ENCODE measurements around the gene ABO. TPM values are rescaled to one million over a fixed set of nuclear protein-coding genes. Genes with fewer than 3 reads are reported as not detected.

Gene ABO
- total and polyA plus RNA-seq, 9 of the 15 experiments (the other 6 are each of a cell fraction or from before 2014, with no cell fraction given): 5.0 to 21.9 (median 11.9) TPM

DNA sequence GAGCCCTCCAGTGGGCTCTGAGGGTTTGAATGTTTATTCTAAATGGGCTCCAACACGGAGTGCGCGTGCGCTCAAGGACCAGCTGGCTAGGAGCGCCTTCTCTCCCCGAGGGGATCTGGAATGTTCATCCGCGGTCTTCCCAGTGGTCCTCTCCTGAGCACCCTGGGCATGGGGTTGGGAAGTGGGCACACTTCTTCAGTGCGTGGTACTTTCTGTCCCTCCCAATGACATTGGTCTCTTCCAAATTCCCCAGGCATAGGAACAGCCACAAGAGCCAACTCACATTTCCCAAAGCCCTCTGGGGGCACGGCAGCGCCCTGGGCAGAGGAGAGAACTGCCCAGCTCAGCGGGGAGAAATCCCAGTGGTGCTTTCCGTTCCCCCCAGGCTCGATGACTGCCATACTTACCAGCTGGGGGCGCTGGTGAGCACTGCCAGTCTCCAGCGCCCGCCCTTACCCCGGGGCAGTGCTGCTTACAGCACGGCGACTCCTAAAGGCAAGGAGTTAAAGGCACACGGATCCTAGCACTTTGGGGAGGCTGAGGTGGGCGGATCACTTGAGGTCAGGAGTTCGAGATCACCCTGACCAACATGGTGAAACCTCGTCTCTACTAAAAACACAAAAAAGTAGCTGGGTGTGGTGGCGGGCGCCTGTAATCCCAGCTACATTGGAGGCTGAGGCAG, 36.0 kb downstream of the ABO start (continued):
- TF ChIP-seq, protein P1, sequence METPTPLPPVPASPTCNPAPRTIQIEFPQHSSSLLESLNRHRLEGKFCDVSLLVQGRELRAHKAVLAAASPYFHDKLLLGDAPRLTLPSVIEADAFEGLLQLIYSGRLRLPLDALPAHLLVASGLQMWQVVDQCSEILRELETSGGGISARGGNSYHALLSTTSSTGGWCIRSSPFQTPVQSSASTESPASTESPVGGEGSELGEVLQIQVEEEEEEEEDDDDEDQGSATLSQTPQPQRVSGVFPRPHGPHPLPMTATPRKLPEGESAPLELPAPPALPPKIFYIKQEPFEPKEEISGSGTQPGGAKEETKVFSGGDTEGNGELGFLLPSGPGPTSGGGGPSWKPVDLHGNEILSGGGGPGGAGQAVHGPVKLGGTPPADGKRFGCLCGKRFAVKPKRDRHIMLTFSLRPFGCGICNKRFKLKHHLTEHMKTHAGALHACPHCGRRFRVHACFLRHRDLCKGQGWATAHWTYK (CRISPR knock-in tag; IDR thresholded peaks at IDR 0.05): no peak
- TF ChIP-seq ZNF764 (CRISPR knock-in tag; IDR thresholded peaks at IDR 0.05; ENCODE audit: low read depth) (no peak; the same call in 1 of the 2 replicates), HDAC6 (IDR thresholded peaks at IDR 0.05; ENCODE audit: low read depth, low read length) (no peak), CHD1 (IDR thresholded peaks at IDR 0.05; ENCODE audit: low read length) (no peak), SMARCE1 (IDR thresholded peaks at IDR 0.05) (no peak), NFATC3 (IDR thresholded peaks at IDR 0.05) (no peak), MECOM (CRISPR knock-in tag; IDR thresholded peaks at IDR 0.05) (no peak), MED1 (CRISPR knock-in tag; IDR thresholded peaks at IDR 0.05; ENCODE audit: borderline replicate concordance) (no peak), SMARCA4 (IDR thresholded peaks at IDR 0.05) (0 out of 2 replicates have a peak, but pooled peaks have one; percentile 28), HDAC8 (tag; IDR thresholded peaks at IDR 0.05) (no peak), XRCC5 (IDR thresholded peaks at IDR 0.05; ENCODE audit: low read depth, low read length) (peak; percentile 92), EGR1 (conservative IDR thresholded peaks at IDR 0.05) (peak; percentile 87), ZC3H8 (IDR thresholded peaks at IDR 0.05) (no peak), U2AF2 (optimal IDR thresholded peaks at IDR 0.05; ENCODE audit: low read depth, low read length) (no peak), ERF (CRISPR knock-in tag; IDR thresholded peaks at IDR 0.05) (no peak), RAD21 (CRISPR knock-in tag; conservative IDR thresholded peaks at IDR 0.05 in 1 of 2, IDR thresholded peaks at IDR 0.05 in 1 of 2) (peak; percentile 75 to 77), NR2C2 (CRISPR knock-in tag; IDR thresholded peaks at IDR 0.05) (no peak), NR2C2 (tag; IDR thresholded peaks at IDR 0.05) (peak; percentile 7; the same call in 1 of the 2 replicates), RBM34 (IDR thresholded peaks at IDR 0.05; ENCODE audit: borderline replicate concordance, insufficient read depth, low read length) (no peak), FOXM1 (IDR thresholded peaks at IDR 0.05; ENCODE audit: low read depth) (no peak), FOXM1 (CRISPR knock-in tag; IDR thresholded peaks at IDR 0.05; ENCODE audit: low read depth) (no peak)
- TF ChIP-seq, protein P2, sequence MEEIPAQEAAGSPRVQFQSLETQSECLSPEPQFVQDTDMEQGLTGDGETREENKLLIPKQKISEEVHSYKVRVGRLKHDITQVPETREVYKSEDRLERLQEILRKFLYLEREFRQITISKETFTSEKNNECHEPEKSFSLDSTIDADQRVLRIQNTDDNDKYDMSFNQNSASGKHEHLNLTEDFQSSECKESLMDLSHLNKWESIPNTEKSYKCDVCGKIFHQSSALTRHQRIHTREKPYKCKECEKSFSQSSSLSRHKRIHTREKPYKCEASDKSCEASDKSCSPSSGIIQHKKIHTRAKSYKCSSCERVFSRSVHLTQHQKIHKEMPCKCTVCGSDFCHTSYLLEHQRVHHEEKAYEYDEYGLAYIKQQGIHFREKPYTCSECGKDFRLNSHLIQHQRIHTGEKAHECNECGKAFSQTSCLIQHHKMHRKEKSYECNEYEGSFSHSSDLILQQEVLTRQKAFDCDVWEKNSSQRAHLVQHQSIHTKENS (CRISPR knock-in tag; IDR thresholded peaks at IDR 0.05): no peak
- TF ChIP-seq, protein P3, sequence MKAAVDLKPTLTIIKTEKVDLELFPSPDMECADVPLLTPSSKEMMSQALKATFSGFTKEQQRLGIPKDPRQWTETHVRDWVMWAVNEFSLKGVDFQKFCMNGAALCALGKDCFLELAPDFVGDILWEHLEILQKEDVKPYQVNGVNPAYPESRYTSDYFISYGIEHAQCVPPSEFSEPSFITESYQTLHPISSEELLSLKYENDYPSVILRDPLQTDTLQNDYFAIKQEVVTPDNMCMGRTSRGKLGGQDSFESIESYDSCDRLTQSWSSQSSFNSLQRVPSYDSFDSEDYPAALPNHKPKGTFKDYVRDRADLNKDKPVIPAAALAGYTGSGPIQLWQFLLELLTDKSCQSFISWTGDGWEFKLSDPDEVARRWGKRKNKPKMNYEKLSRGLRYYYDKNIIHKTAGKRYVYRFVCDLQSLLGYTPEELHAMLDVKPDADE (conservative IDR thresholded peaks at IDR 0.05; ENCODE audit: control insufficient read depth, low read depth, low read length): no peak; the same call in 1 of the 2 replicates
- TF ChIP-seq, protein P4, sequence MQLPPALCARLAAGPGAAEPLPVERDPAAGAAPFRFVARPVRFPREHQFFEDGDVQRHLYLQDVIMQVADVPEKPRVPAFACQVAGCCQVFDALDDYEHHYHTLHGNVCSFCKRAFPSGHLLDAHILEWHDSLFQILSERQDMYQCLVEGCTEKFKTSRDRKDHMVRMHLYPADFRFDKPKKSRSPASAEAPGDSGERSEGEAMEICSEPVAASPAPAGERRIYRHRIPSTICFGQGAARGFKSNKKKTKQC (CRISPR knock-in tag; IDR thresholded peaks at IDR 0.05): no peak; the same call in 1 of the 2 replicates
- TF ChIP-seq, protein P5, sequence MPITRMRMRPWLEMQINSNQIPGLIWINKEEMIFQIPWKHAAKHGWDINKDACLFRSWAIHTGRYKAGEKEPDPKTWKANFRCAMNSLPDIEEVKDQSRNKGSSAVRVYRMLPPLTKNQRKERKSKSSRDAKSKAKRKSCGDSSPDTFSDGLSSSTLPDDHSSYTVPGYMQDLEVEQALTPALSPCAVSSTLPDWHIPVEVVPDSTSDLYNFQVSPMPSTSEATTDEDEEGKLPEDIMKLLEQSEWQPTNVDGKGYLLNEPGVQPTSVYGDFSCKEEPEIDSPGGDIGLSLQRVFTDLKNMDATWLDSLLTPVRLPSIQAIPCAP (CRISPR knock-in tag; IDR thresholded peaks at IDR 0.05; ENCODE audit: borderline replicate concordance): no peak

Data from K562 (cell line).